HPDE6-E6E7 (cell line): ENCODE results near the gene TNNI2.
A peak's percentile ranks its signal among the peaks of the same experiment; 100 is the strongest.
"Not testable (repeated sequence)": the region's sequence is repeated elsewhere in the genome, so short reads cannot be mapped to it uniquely, and the experiment has no call there.

Experiments
- DNase-seq: peaks from one replicate; pipeline ENCODE4 v3.0.0; 2011; ENCODE audit warnings: missing footprints; ENCODE audit errors: extremely low spot score

TNNI2 gene

GRCh38 chr11:1838426-1839144 is at the start of gene TNNI2:
Gene TNNI2 (plus strand): TSS chr11:1838981. CDS start chr11:1839697, 716 bp downstream.
- DNase-seq = no peak

- no peak for DNase-seq
Observed at GRCh38 chr11:1791912-1792311, 46.9 kb upstream of the TNNI2 start.

GRCh38 chr11:1792461-1792860 is 46.3 kb upstream of the TNNI2 start:
- DNase-seq = no peak

GRCh38 chr11:1793081-1793480 is 45.7 kb upstream of the TNNI2 start:
- no peak for DNase-seq

- no peak for DNase-seq
Observed at GRCh38 chr11:1796413-1797011, 42.3 kb upstream of the TNNI2 start.

GRCh38 chr11:1797391-1798125 is 41.2 kb upstream of the TNNI2 start:
- DNase-seq = no peak

GRCh38 chr11:1803246-1803645 is 35.5 kb upstream of the TNNI2 start:
- no peak for DNase-seq

GRCh38 chr11:1803835-1804519 is 34.8 kb upstream of the TNNI2 start:
- not testable (repeated sequence) for DNase-seq

GRCh38 chr11:1805525-1805924 is 33.3 kb upstream of the TNNI2 start:
- no peak for DNase-seq

GRCh38 chr11:1807264-1807995 is 31.4 kb upstream of the TNNI2 start:
- no peak for DNase-seq

GRCh38 chr11:1810761-1811160 is 28.0 kb upstream of the TNNI2 start:
- no peak for DNase-seq

- no peak for DNase-seq
Observed at GRCh38 chr11:1812274-1812673, 26.5 kb upstream of the TNNI2 start.

GRCh38 chr11:1812801-1813200 is 26.0 kb upstream of the TNNI2 start:
- no peak for DNase-seq

- not testable (repeated sequence) for DNase-seq
Observed at GRCh38 chr11:1813356-1813755, 25.4 kb upstream of the TNNI2 start.

- no peak for DNase-seq
Observed at GRCh38 chr11:1814691-1815090, 24.1 kb upstream of the TNNI2 start.

GRCh38 chr11:1815311-1815710 is 23.5 kb upstream of the TNNI2 start:
- no peak for DNase-seq

GRCh38 chr11:1815751-1816150 is 23.0 kb upstream of the TNNI2 start:
- DNase-seq = no peak

- no peak for DNase-seq
Observed at GRCh38 chr11:1817000-1817399, 21.8 kb upstream of the TNNI2 start.

GRCh38 chr11:1817511-1817910 is 21.3 kb upstream of the TNNI2 start:
- DNase-seq = no peak

GRCh38 chr11:1819074-1819473 is 19.7 kb upstream of the TNNI2 start:
- no peak for DNase-seq

- peak; percentile 63 for DNase-seq
Observed at GRCh38 chr11:1820463-1821325, 18.1 kb upstream of the TNNI2 start.
